Adrenal gland (tissue), 12 donors: ENCODE measurements around the gene JAZF1. TPM values are rescaled to one million over a fixed set of nuclear protein-coding genes. Genes with fewer than 3 reads are reported as not detected.

ENCODE experiments used
- DNase-seq, 7 donors: peaks; one replicate each; pipeline ENCODE4 v3.0.0-alpha.2; 2019 to 2020
- H3K27ac ChIP-seq, 5 donors: fragments of 200-600 bp; sonication (generic) in 4 of 5; 1 replicate in 3 of 5; 2 replicates in 2 of 5; pipeline versions ENCODE4 v1.5.1 to v1.8.0; 2016 to 2020; ENCODE audit warnings: mild to moderate bottlenecking in 1 of 5
- H3K27me3 ChIP-seq: fragments of 200-600 bp; 2 replicates; pipeline ENCODE4 v1.8.0; 2021
- H3K36me3 ChIP-seq, 2 donors: fragments of 200-600 bp; replicated peaks in 1 of 2; 1 replicate in 1 of 2; 2 replicates in 1 of 2; pipeline versions ENCODE4 v1.5.1 to v1.8.0; 2018 to 2022
- H3K4me1 ChIP-seq, 2 donors: fragments of 200-600 bp; replicated peaks in 1 of 2; 1 replicate in 1 of 2; 2 replicates in 1 of 2; pipeline versions ENCODE4 v1.5.1 to v1.8.0; 2018 to 2021
- H3K4me3 ChIP-seq, 4 donors: fragments of 200-600 bp; sonication (generic) in 3 of 4; one replicate each; pipeline ENCODE4 v1.5.1; 2016 to 2018
- H3K9me3 ChIP-seq, 3 donors: fragments of 200-600 bp; sonication (generic) in 1 of 3; replicated peaks in 1 of 3; 1 replicate in 2 of 3; 2 replicates in 1 of 3; pipeline versions ENCODE4 v1.5.1 to v1.8.0; 2016 to 2021
- CTCF ChIP-seq, 6 experiments: fragments of 450-650 bp in 4 of 6; fragments of 200-600 bp in 2 of 6; sonication (generic) in 1 of 6; IDR thresholded peaks; 1 replicate in 5 of 6; 2 replicates in 1 of 6; pipeline versions ENCODE4 v1.5.1 to v1.8.0; 2016 to 2021; ENCODE audit warnings: antibody characterized with exemption in 6 of 6, mild to moderate bottlenecking in 2 of 6, moderate library complexity in 1 of 6
- POLR2A ChIP-seq, 2 donors: fragments of 450-650 bp; IDR thresholded peaks; one replicate each; pipeline ENCODE4 v1.6.1; 2017; ENCODE audit warnings: antibody characterized with exemption in 2 of 2, mild to moderate bottlenecking in 2 of 2, moderate library complexity in 1 of 2
- WGBS, 4 donors: extraction: QIAGEN DNeasy Blood & Tissue Kit in 2 of 4; methylation state at CpG; one replicate each; pipeline versions ENCODE4 v1.1.5 to v1.1.7; 2013 to 2017; 5-methylcytosine and 5-hydroxymethylcytosine counted together
- intact Hi-C, 2 donors: fragments of 100-400 bp; cut with DNase I; formaldehyde crosslinking; loops; one replicate each; pipeline versions ENCODE4 v1.14.1 to v1.15.0; 2022 to 2023
- polyA plus RNA-seq, 3 donors: library from polyadenylated mRNA; stranded (reverse); fragments of 200-250 nt in 2 of 3; fragments of 350-450 nt in 1 of 3; fragmentation: Illumina TruSeq in 1 of 3; extraction: RNeasy Lipid Tissue Mini Kit (QIAGEN cat#74804) in 1 of 3; gene quantifications; one replicate each; pipeline ENCODE4 v1.2.3, GENCODE V29; 2013 to 2014
- total RNA-seq, 9 donors: library from RNA; depleted of rRNA in 4 of 9; stranded (reverse); fragments of >200 nt in 4 of 9; fragments of 120-200 nt in 1 of 9; fragmentation: NEBNext Ultra II Directional in 1 of 9; extraction: Animal tissue kit (Norgen Biotek cat#: 25700) in 1 of 9; gene quantifications; one replicate each; pipeline versions ENCODE4 v1.1.0 to v1.2.4, GENCODE V29; 2013 to 2023
- donor health status: healthy with polysubstance abuse.
- donor health status: Bipolar disorder and iron deficiency.
- donor health status: DM: yes; HTN: yes; CAD: no.
- donor health status: DM: no; HTN: no; CAD: no.
- donor health status: DM: no; HTN: no; CAD: no.
- donor health status: DM: yes; HTN: yes; CAD: no.

The JAZF1 gene
- total and polyA plus RNA-seq, 12 donors = 18.5 to 192 (median 96.3) TPM

- intact Hi-C loops = no loop called here
- no peak overlapping the region for H3K27ac ChIP-seq
- H3K4me1 ChIP-seq = no peaks in the 10 kb centered on the region
- 93 to 100% (median 100%) methylated on average over 2 of the region's 2 CpGs for WGBS, 4 donors
- DNase-seq = no peak
- TF ChIP-seq CTCF (IDR thresholded peaks at IDR 0.05) (no peak), POLR2A (IDR thresholded peaks at IDR 0.05) (no peak)
- no peaks in the 10 kb centered on the region for H3K9me3 ChIP-seq
- H3K27me3 ChIP-seq = no peaks in the 10 kb centered on the region
- H3K36me3 ChIP-seq = no peaks in the 10 kb centered on the region
- H3K4me3 ChIP-seq = no peak overlapping the region
These were observed 134.6 kb downstream of the JAZF1 start for GRCh38 chr7:28046035-28046434.

- intact Hi-C loops = no loop called here
- 93 to 96% (median 94%) methylated on average over 4 of the region's 4 CpGs for WGBS, 4 donors
These were observed 135.0 kb downstream of the JAZF1 start for GRCh38 chr7:28045592-28045991.

GRCh38 chr7:28044825-28045224 is 135.8 kb downstream of the JAZF1 start:
- Histone ChIP-seq H3K4me1 (no peaks in the 10 kb centered on the region), H3K27me3 (no peaks in the 10 kb centered on the region), H3K27ac (no peak overlapping the region), H3K4me3 (no peak overlapping the region), H3K36me3 (no peaks in the 10 kb centered on the region), H3K9me3 (no peaks in the 10 kb centered on the region)
- no peak for DNase-seq
- TF ChIP-seq POLR2A (IDR thresholded peaks at IDR 0.05) = no peak
- no peak for TF ChIP-seq CTCF (IDR thresholded peaks at IDR 0.05)
- intact Hi-C loops = no loop called here

More at GRCh38 chr7:28045592-28045991, 135.0 kb downstream of the JAZF1 start:
- TF ChIP-seq CTCF (IDR thresholded peaks at IDR 0.05) (no peak), POLR2A (IDR thresholded peaks at IDR 0.05) (no peak)
- no peaks in the 10 kb centered on the region for H3K27me3 ChIP-seq
- no peak overlapping the region for H3K4me3 ChIP-seq
- no peaks in the 10 kb centered on the region for H3K4me1 ChIP-seq
- DNase-seq = no peak
- no peaks in the 10 kb centered on the region for H3K36me3 ChIP-seq
- no peaks in the 10 kb centered on the region for H3K9me3 ChIP-seq
- H3K27ac ChIP-seq = no peak overlapping the region

DNA sequence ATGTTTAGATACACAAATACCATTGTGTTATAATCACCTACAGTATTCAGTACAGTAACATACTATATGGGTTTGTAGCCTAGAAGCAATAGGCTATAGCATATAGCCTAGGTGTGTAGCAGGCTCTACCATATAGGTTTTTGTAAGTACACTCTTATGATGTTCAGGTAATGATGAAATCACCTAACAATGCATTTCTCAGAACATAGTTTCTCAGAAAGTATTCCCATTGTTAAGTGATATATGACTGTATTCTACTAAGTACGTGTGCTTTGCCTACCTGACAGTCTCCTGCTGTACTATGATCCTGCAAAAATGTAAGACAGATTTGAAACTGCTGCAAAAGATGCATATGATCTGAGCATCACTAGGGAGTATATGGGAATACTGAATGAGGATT is 137.9 kb downstream of the JAZF1 start:
- intact Hi-C loops = no loop called here
- peaks cover 7 to 10% of the 10 kb centered on the region in 2 donors for H3K4me1 ChIP-seq
- no peaks in the 10 kb centered on the region for H3K9me3 ChIP-seq
- WGBS, 4 donors = 88 to 100% (median 95%) methylated on average over 1 of the region's 1 CpG
- DNase-seq = no peak
- H3K27me3 ChIP-seq = no peaks in the 10 kb centered on the region
- no peak for TF ChIP-seq CTCF (IDR thresholded peaks at IDR 0.05)
- TF ChIP-seq POLR2A (IDR thresholded peaks at IDR 0.05) = no peak
- H3K27ac ChIP-seq = no peak overlapping the region
- H3K36me3 ChIP-seq = no peaks in the 10 kb centered on the region
- no peak overlapping the region for H3K4me3 ChIP-seq
